GM19328 (cell line): ENCODE data around the gene ZSCAN4.

Experiments used
- ATAC-seq: cut with Tn5 transposase; IDR thresholded peaks from one replicate; pipeline ENCODE4 v1.9.1; 2021; ENCODE audit warnings: mild to moderate bottlenecking, moderate library complexity; ENCODE audit not compliant: unreplicated experiment

The ZSCAN4 gene

GRCh38 chr19:57668635-57669034 lies at the start of gene ZSCAN4:
ZSCAN4 (plus strand) TSS chr19:57668935; CDS start chr19:57676146, 7,211 bp downstream.
- no peak for ATAC-seq

GRCh38 chr19:57620673-57621348 lies 47.9 kb upstream of the ZSCAN4 start:
- no peak for ATAC-seq

- ATAC-seq = no peak
These were observed 45.6 kb upstream of the ZSCAN4 start for GRCh38 chr19:57623091-57623490.

- ATAC-seq = peak; percentile 90
These were observed 35.5 kb upstream of the ZSCAN4 start, which contains the start of gene ZNF211 for GRCh38 chr19:57632987-57633831. ZNF211 (plus strand) TSS chr19:57633168; CDS start chr19:57633347, 179 bp downstream.

- ATAC-seq = no peak
These were observed 35.0 kb upstream of the ZSCAN4 start for GRCh38 chr19:57633832-57634131.

- no peak for ATAC-seq
These were observed 31.4 kb upstream of the ZSCAN4 start for GRCh38 chr19:57637379-57637778.

- ATAC-seq = no peak
These were observed 27.0 kb upstream of the ZSCAN4 start for GRCh38 chr19:57641715-57642234.

GRCh38 chr19:57642396-57643046 lies 26.2 kb upstream of the ZSCAN4 start:
- no peak for ATAC-seq

- no peak for ATAC-seq
These were observed 25.0 kb upstream of the ZSCAN4 start for GRCh38 chr19:57643734-57644133.

GRCh38 chr19:57648331-57649003 lies 20.3 kb upstream of the ZSCAN4 start:
- no peak for ATAC-seq

GRCh38 chr19:57651654-57651996 lies 17.1 kb upstream of the ZSCAN4 start:
- no peak for ATAC-seq

- no peak for ATAC-seq
These were observed 15.0 kb upstream of the ZSCAN4 start for GRCh38 chr19:57653689-57654088.

GRCh38 chr19:57655443-57655842 lies 13.3 kb upstream of the ZSCAN4 start:
- ATAC-seq = no peak

GRCh38 chr19:57656346-57656745 lies 12.4 kb upstream of the ZSCAN4 start:
- no peak for ATAC-seq

GRCh38 chr19:57664269-57665127 lies 4.2 kb upstream of the ZSCAN4 start:
- no peak for ATAC-seq

- ATAC-seq = no peak
These were observed 3.4 kb upstream of the ZSCAN4 start for GRCh38 chr19:57665261-57665806.

- no peak for ATAC-seq
These were observed 1.5 kb upstream of the ZSCAN4 start for GRCh38 chr19:57667228-57667627.

GRCh38 chr19:57671124-57671895 lies 2.6 kb downstream of the ZSCAN4 start:
- ATAC-seq = no peak

GRCh38 chr19:57672466-57672865 lies 3.7 kb downstream of the ZSCAN4 start:
- ATAC-seq = no peak
